Measurements from ENCODE around the gene DPH6.
"Not testable (repeated sequence)": the region's sequence is repeated elsewhere in the genome, so short reads cannot be mapped to it uniquely, and the experiment has no call there.

The DPH6 gene

DNA sequence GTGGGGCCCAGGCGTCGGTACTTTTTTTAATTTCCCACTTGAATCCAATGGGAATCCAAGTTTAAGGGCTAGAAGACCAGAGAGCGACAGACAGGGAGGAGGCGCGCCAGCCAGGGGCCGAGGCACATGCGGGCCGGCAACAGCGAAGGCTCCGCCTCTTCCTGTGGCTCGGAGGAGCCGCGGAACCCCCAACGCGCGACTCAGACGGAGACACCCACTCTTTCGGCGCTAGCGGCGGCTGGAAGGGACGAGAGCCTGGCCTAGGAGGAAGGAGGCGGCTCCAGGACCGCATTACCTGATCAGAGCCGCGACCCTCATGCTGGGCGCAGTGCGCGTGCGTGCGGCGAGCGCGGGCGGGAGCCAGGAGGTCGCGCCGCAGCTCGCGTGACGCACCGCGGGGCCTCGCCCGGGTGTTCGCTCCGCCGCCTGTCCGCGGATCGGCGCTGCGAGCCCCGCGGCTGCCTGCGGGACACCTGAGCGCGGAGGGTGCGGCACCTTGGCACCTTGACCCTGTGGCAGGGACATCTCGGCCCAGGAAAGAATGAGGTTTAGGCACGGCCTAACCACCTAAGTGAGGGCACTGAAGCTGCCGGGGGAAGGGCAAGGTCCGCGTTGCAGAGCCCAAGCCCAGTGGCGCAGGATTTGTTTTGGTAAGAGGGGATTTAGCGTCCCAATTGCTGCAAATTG lies at the start of gene DPH6:
Gene DPH6 (minus strand): TSS at position 342 of the 687 bp plus-strand sequence. CDS start 24 bp downstream, at position 318.
- peak; percentile 74 for DNase-seq (ENCODE audit: low read depth)

- DNase-seq (ENCODE audit: low read depth): no peak
Measured at GRCh38 chr15:35595656-35596055, 49.7 kb upstream of the DPH6 start.

- DNase-seq (ENCODE audit: low read depth): not testable (repeated sequence)
Measured at GRCh38 chr15:35591987-35592386, 46.0 kb upstream of the DPH6 start.

- no peak for DNase-seq (ENCODE audit: low read depth)
Measured at GRCh38 chr15:35583863-35584528, 38.0 kb upstream of the DPH6 start.

GRCh38 chr15:35580606-35581005 lies 34.6 kb upstream of the DPH6 start:
- no peak for DNase-seq (ENCODE audit: low read depth)

GRCh38 chr15:35567392-35567791 lies 21.4 kb upstream of the DPH6 start:
- DNase-seq (ENCODE audit: low read depth): no peak

- no peak for DNase-seq (ENCODE audit: low read depth)
Measured at GRCh38 chr15:35566991-35567390, 21.0 kb upstream of the DPH6 start.

DNA sequence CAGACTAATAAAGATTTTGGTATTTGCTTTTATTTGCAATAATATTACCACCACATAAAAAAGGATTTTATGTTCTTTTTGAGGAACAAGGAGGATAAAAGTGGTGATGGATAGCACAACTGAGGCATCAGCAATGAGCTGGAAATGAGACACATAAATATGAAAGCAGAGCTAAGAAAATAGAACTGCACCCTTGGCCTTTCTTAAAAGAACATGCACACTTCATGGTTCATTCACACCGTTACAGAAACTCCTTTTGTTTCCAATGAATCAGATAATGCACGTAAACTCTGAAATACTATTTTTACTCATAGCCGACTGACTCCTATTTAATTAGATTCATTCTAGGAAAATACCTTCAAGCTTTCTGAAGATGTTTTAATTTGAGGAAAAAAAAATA lies 19.9 kb upstream of the DPH6 start:
- DNase-seq (ENCODE audit: low read depth): no peak

GRCh38 chr15:35562641-35563040 lies 16.7 kb upstream of the DPH6 start:
- DNase-seq (ENCODE audit: low read depth): no peak

DNA sequence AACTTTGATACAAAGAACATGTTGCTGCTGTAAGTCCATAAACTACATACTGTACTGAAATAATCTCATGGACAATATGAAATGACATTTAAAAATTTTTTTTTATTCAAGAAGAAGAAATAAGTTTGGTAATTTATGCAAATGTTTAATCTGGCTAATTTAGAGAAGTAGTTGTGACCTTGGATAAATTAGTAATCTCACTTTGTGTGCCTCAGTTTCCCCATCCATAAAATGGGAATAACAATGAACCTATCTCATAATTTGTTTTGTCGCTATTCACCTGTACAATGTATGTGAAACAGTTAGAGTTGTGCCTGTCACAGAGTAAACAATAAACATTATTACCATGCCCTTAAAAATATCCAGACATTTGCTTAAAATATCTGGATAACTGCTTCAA lies 15.3 kb upstream of the DPH6 start:
- no peak for DNase-seq (ENCODE audit: low read depth)

GRCh38 chr15:35560870-35561269 lies 14.9 kb upstream of the DPH6 start:
- no peak for DNase-seq (ENCODE audit: low read depth)

GRCh38 chr15:35560258-35560657 lies 14.3 kb upstream of the DPH6 start:
- DNase-seq (ENCODE audit: low read depth): no peak

DNA sequence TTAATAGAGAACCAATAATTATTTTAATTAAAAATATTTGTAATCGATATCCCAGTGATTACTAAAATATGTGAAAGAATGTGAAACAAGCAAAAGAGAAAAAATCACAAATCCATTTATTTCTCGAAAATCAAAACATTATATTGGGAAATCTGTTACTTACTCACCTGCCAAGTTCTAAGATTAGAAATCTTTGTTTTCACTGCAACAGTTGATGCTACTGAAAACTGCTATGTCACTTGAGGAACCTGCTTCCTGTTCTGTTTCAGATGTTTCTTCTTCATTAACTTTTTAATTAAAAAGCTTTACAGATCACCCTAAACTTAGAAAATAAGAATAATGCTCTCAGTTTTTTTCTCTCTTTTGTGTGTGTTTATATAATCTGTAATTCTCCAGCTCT lies 13.7 kb upstream of the DPH6 start:
- DNase-seq (ENCODE audit: low read depth): no peak

GRCh38 chr15:35557544-35557943 lies 11.6 kb upstream of the DPH6 start:
- DNase-seq (ENCODE audit: low read depth): no peak

DNA sequence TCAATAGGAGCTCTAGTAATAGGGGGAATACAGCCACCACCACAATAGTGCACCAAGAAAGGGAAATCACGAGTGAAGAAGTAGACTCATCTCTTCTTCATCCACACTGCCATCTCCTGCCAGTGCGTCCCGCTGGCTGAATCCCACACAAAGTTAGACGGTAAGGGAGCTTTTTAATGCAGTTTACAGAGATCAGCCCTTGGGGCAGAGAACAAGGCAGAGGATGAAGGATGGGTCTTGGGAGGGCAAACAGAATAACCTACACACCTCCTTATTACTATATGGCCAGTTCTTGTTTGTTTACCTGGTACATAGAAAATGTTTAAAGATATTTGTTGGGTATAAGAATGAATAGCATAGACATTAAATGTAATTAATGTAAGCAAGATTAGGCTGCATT lies 11.0 kb upstream of the DPH6 start:
- DNase-seq (ENCODE audit: low read depth): no peak

DNA sequence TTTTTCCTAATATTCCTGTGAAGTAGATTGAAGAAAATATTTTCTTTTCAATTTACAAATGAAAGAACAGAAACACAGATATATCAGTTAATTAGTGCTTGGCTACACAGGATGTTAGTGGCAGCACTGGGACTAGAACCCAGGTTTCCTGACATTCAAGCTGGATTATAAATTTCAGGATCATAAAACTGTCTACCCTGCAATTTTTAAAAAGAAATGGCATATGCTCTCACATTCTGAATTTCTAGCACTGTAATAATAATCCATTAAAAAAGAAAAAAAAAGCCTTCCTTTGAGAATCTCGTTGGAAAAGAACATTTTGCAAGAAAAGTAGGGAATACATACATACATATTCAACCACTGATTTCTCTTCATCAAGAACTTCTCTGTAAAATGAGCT lies 9.3 kb upstream of the DPH6 start:
- no peak for DNase-seq (ENCODE audit: low read depth)

DNA sequence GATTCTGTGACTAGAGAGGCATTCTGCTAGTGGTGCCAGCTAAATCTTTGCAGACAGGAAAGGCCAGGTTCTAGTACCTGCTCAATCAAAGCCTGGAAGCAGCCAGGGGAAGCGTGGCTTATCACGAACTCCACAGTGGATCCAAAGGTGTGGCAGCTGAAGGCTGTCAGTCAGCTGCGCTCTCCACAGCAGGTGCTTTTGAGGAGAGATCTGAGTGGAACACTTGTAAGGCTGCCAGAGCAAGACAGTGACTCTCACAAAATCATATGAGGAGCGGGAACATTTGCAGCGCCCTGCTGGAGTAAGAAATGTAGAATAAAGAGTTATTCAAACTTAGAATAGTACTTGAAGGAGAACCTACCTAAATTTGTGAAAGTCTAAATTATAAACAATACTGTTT lies 5.0 kb upstream of the DPH6 start:
- DNase-seq (ENCODE audit: low read depth): no peak

DNA sequence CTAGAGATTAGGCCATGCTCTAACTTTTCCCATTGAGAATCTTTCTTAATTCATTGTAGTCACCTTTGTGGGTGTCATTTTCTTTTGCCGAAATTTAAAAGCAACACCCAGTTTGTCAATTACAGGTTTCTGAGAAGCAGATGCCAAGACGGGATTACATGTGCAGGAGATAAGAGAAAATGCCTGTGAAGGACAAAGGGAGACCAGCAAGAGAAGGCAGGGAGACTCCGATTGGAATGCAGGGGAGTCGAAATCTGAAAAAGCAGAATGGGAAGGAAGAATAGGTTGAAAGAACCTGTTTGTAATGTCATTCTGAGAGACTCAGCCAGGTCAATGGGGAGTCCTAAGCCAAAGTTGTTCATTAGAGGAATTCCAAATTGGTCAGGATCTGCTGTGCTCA lies 3.6 kb upstream of the DPH6 start:
- no peak for DNase-seq (ENCODE audit: low read depth)

DNA sequence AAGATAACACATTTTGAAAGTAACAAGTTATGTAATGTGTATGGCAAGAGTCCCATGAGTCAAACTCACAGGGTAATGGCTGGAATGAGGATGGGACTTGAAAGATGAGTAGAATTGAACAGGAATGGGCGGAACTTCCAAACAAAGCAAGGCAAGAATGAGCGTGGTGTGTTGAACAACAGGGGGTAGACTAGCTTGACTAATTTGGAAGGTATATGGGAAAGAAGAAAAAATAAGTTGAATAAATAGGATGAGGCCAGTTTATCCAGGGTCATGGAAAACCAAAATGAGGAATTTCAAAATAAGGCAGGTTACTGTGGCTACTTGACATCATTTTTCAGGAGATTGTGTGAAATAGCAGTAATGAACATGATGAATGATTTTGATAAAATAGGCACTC lies 2.5 kb upstream of the DPH6 start:
- DNase-seq (ENCODE audit: low read depth): no peak

DNA sequence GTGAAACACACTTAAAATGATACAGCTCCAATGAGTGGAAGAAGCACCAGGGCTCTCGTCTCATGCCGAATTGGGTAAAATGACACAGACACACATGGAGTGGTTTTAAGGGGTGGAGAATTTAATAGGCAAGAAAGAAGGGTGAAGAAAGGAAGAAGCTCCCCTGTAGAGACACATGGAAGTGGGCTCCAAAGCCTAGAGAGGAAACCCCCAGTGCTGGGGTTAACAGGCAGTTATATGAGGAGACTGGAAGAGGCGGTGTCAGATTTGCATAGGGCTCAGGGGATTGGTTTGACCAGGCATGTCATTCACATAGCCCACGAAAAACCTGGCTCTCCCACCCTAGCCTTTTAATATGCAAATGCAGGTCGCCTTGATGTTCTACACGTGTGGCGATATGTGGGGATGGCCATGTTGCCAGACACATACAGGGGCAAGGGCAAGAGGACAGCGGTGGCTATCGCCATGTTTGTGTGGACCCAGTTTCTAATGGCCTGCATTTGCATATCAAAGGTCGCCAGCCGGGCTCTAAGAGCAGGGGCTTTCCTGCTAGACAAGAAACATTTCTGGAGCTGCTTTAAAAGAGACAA lies 1.9 kb upstream of the DPH6 start:
- DNase-seq (ENCODE audit: low read depth): no peak

DNA sequence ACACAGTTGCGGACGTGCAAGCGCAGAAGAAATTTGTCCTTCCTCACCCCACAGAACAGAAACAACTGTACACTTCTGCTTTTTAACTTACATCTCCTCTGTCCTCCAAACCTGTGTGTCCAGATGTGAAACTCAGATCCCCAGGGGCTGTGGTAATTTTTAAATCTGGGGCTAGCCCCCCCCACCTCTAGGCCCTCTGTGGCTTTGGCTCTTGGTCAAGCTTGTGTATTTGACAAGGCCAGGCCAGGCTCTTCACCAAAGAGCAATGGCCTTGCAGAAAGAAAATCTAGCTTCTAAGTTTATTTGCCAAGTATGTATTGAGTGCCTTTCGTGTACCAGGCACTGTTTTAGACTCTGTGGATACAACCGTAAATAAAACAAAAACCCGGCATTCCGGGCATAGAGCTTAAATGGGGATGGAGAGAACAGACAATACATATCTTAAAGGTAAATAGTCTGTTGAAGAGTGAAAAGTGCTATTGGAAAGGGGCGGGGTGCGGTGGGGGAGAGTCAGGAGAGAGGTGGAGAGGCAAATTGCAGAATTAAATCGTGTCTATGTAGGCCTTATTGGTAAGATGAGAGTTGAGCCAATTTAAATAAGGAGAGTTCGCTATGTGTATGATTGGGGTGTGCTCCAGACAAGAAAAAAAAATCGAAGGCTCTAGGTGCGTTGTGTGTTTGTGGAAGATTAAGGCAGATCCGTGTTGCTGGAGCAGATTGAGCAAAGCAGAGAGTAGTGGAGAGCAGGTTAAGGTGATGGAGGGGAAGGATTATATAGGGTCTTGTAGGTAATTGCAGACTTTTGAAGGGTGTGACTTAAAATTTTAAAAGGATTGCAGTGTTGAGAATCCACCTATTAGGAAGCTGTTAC lies 781 bp upstream of the DPH6 start:
- no peak for DNase-seq (ENCODE audit: low read depth)

- DNase-seq (ENCODE audit: low read depth): no peak
Measured at GRCh38 chr15:35545316-35545823, 595 bp downstream of the DPH6 start.
